Measurements from ENCODE around the gene HBS1L.

HBS1L gene

GRCh38 chr6:135073756-135074393, 19.3 kb upstream of the HBS1L start:
- H3K36me3 ChIP-seq (ENCODE audit: insufficient read depth, insufficient read length, low read length): no peaks in the 10 kb centered on the region
- no peaks in the 10 kb centered on the region for H3K4me1 ChIP-seq (ENCODE audit: insufficient read depth, insufficient read length)
- no peak overlapping the region for H3K4me3 ChIP-seq (ENCODE audit: insufficient read length, low read depth)
- DNase-seq (ENCODE audit: low read depth, low spot score): no peak
- H3K9ac ChIP-seq (ENCODE audit: insufficient read length, low read depth): no peak overlapping the region
- H3K9me3 ChIP-seq (ENCODE audit: insufficient read depth, low read length): no peaks in the 10 kb centered on the region
- no peaks in the 10 kb centered on the region for H3K27me3 ChIP-seq (ENCODE audit: insufficient read depth, insufficient read length)
- TF ChIP-seq YY1 (IDR thresholded peaks at IDR 0.05; ENCODE audit: insufficient read depth, insufficient read length) (no peak), SUZ12 (IDR thresholded peaks at IDR 0.05; ENCODE audit: extremely low read depth, insufficient read depth, insufficient read length) (no peak), ZNF274 (IDR thresholded peaks at IDR 0.05; ENCODE audit: low read depth, low read length) (no peak)

- H3K4me3 ChIP-seq (ENCODE audit: insufficient read length, low read depth): no peak overlapping the region
- no peaks in the 10 kb centered on the region for H3K9me3 ChIP-seq (ENCODE audit: insufficient read depth, low read length)
- H3K27me3 ChIP-seq (ENCODE audit: insufficient read depth, insufficient read length): no peaks in the 10 kb centered on the region
- H3K4me1 ChIP-seq (ENCODE audit: insufficient read depth, insufficient read length): no peaks in the 10 kb centered on the region
- no peak for DNase-seq (ENCODE audit: low read depth, low spot score)
- no peaks in the 10 kb centered on the region for H3K36me3 ChIP-seq (ENCODE audit: insufficient read depth, insufficient read length, low read length)
- no peak overlapping the region for H3K9ac ChIP-seq (ENCODE audit: insufficient read length, low read depth)
- TF ChIP-seq SUZ12 (IDR thresholded peaks at IDR 0.05; ENCODE audit: extremely low read depth, insufficient read depth, insufficient read length) (no peak), YY1 (IDR thresholded peaks at IDR 0.05; ENCODE audit: insufficient read depth, insufficient read length) (no peak), ZNF274 (IDR thresholded peaks at IDR 0.05; ENCODE audit: low read depth, low read length) (no peak)
Observed at GRCh38 chr6:135073217-135073616, 18.6 kb upstream of the HBS1L start.

- no peak for DNase-seq (ENCODE audit: low read depth, low spot score)
- Histone ChIP-seq H3K9me3 (ENCODE audit: insufficient read depth, low read length) (no peaks in the 10 kb centered on the region), H3K4me3 (ENCODE audit: insufficient read length, low read depth) (no peak overlapping the region), H3K27me3 (ENCODE audit: insufficient read depth, insufficient read length) (no peaks in the 10 kb centered on the region), H3K36me3 (ENCODE audit: insufficient read depth, insufficient read length, low read length) (no peaks in the 10 kb centered on the region), H3K9ac (ENCODE audit: insufficient read length, low read depth) (no peak overlapping the region), H3K4me1 (ENCODE audit: insufficient read depth, insufficient read length) (no peaks in the 10 kb centered on the region)
- TF ChIP-seq ZNF274 (IDR thresholded peaks at IDR 0.05; ENCODE audit: low read depth, low read length): no peak
- no peak for TF ChIP-seq YY1 (IDR thresholded peaks at IDR 0.05; ENCODE audit: insufficient read depth, insufficient read length)
- no peak for TF ChIP-seq SUZ12 (IDR thresholded peaks at IDR 0.05; ENCODE audit: extremely low read depth, insufficient read depth, insufficient read length)
Observed at GRCh38 chr6:135072753-135073152, 18.1 kb upstream of the HBS1L start.

GRCh38 chr6:135071541-135071940, 16.9 kb upstream of the HBS1L start:
- Histone ChIP-seq H3K4me3 (ENCODE audit: insufficient read length, low read depth) (no peak overlapping the region), H3K27me3 (ENCODE audit: insufficient read depth, insufficient read length) (no peaks in the 10 kb centered on the region), H3K36me3 (ENCODE audit: insufficient read depth, insufficient read length, low read length) (no peaks in the 10 kb centered on the region), H3K4me1 (ENCODE audit: insufficient read depth, insufficient read length) (no peaks in the 10 kb centered on the region), H3K9me3 (ENCODE audit: insufficient read depth, low read length) (no peaks in the 10 kb centered on the region), H3K9ac (ENCODE audit: insufficient read length, low read depth) (no peak overlapping the region)
- TF ChIP-seq ZNF274 (IDR thresholded peaks at IDR 0.05; ENCODE audit: low read depth, low read length) (no peak), YY1 (IDR thresholded peaks at IDR 0.05; ENCODE audit: insufficient read depth, insufficient read length) (no peak), SUZ12 (IDR thresholded peaks at IDR 0.05; ENCODE audit: extremely low read depth, insufficient read depth, insufficient read length) (no peak)
- DNase-seq (ENCODE audit: low read depth, low spot score): no peak

- DNase-seq (ENCODE audit: low read depth, low spot score): no peak
- Histone ChIP-seq H3K9me3 (ENCODE audit: insufficient read depth, low read length) (no peaks in the 10 kb centered on the region), H3K27me3 (ENCODE audit: insufficient read depth, insufficient read length) (no peaks in the 10 kb centered on the region), H3K36me3 (ENCODE audit: insufficient read depth, insufficient read length, low read length) (no peaks in the 10 kb centered on the region), H3K9ac (ENCODE audit: insufficient read length, low read depth) (no peak overlapping the region), H3K4me1 (ENCODE audit: insufficient read depth, insufficient read length) (no peaks in the 10 kb centered on the region), H3K4me3 (ENCODE audit: insufficient read length, low read depth) (no peak overlapping the region)
- TF ChIP-seq SUZ12 (IDR thresholded peaks at IDR 0.05; ENCODE audit: extremely low read depth, insufficient read depth, insufficient read length) (no peak), YY1 (IDR thresholded peaks at IDR 0.05; ENCODE audit: insufficient read depth, insufficient read length) (no peak), ZNF274 (IDR thresholded peaks at IDR 0.05; ENCODE audit: low read depth, low read length) (no peak)
Observed at GRCh38 chr6:135067911-135068310, 13.3 kb upstream of the HBS1L start.

GRCh38 chr6:135066806-135067205, 12.2 kb upstream of the HBS1L start:
- H3K9ac ChIP-seq (ENCODE audit: insufficient read length, low read depth): no peak overlapping the region
- H3K4me1 ChIP-seq (ENCODE audit: insufficient read depth, insufficient read length): no peaks in the 10 kb centered on the region
- no peak for DNase-seq (ENCODE audit: low read depth, low spot score)
- TF ChIP-seq SUZ12 (IDR thresholded peaks at IDR 0.05; ENCODE audit: extremely low read depth, insufficient read depth, insufficient read length) (no peak), YY1 (IDR thresholded peaks at IDR 0.05; ENCODE audit: insufficient read depth, insufficient read length) (no peak), ZNF274 (IDR thresholded peaks at IDR 0.05; ENCODE audit: low read depth, low read length) (no peak)
- no peaks in the 10 kb centered on the region for H3K27me3 ChIP-seq (ENCODE audit: insufficient read depth, insufficient read length)
- no peaks in the 10 kb centered on the region for H3K36me3 ChIP-seq (ENCODE audit: insufficient read depth, insufficient read length, low read length)
- no peak overlapping the region for H3K4me3 ChIP-seq (ENCODE audit: insufficient read length, low read depth)
- H3K9me3 ChIP-seq (ENCODE audit: insufficient read depth, low read length): no peaks in the 10 kb centered on the region

GRCh38 chr6:135066397-135066796, 11.8 kb upstream of the HBS1L start:
- Histone ChIP-seq H3K27me3 (ENCODE audit: insufficient read depth, insufficient read length) (no peaks in the 10 kb centered on the region), H3K4me1 (ENCODE audit: insufficient read depth, insufficient read length) (no peaks in the 10 kb centered on the region), H3K9ac (ENCODE audit: insufficient read length, low read depth) (no peak overlapping the region), H3K36me3 (ENCODE audit: insufficient read depth, insufficient read length, low read length) (no peaks in the 10 kb centered on the region), H3K4me3 (ENCODE audit: insufficient read length, low read depth) (no peak overlapping the region), H3K9me3 (ENCODE audit: insufficient read depth, low read length) (no peaks in the 10 kb centered on the region)
- DNase-seq (ENCODE audit: low read depth, low spot score): no peak
- TF ChIP-seq YY1 (IDR thresholded peaks at IDR 0.05; ENCODE audit: insufficient read depth, insufficient read length) (no peak), SUZ12 (IDR thresholded peaks at IDR 0.05; ENCODE audit: extremely low read depth, insufficient read depth, insufficient read length) (no peak), ZNF274 (IDR thresholded peaks at IDR 0.05; ENCODE audit: low read depth, low read length) (no peak)
